ENCODE results near the gene CMC1. TPM values are rescaled to one million over a fixed set of nuclear protein-coding genes. Genes with fewer than 3 reads are reported as not detected.

Gene CMC1
- total and polyA plus RNA-seq, 9 of the 15 experiments (the other 6 are each of a cell fraction or from before 2014, with no cell fraction given): 15.9 to 74.6 (median 48.9) TPM

- TF ChIP-seq TSHZ1 (CRISPR knock-in tag; IDR thresholded peaks at IDR 0.05): no peak
- no peak for TF ChIP-seq ZNF707 (CRISPR knock-in tag; conservative IDR thresholded peaks at IDR 0.05)
- no peak for TF ChIP-seq CHD4 (IDR thresholded peaks at IDR 0.05; ENCODE audit: insufficient read depth, insufficient replicate concordance, low read depth, low read length, poor library complexity, severe bottlenecking)
- TF ChIP-seq, protein P1, sequence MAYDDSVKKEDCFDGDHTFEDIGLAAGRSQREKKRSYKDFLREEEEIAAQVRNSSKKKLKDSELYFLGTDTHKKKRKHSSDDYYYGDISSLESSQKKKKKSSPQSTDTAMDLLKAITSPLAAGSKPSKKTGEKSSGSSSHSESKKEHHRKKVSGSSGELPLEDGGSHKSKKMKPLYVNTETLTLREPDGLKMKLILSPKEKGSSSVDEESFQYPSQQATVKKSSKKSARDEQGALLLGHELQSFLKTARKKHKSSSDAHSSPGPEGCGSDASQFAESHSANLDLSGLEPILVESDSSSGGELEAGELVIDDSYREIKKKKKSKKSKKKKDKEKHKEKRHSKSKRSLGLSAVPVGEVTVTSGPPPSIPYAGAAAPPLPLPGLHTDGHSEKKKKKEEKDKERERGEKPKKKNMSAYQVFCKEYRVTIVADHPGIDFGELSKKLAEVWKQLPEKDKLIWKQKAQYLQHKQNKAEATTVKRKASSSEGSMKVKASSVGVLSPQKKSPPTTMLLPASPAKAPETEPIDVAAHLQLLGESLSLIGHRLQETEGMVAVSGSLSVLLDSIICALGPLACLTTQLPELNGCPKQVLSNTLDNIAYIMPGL (CRISPR knock-in tag; IDR thresholded peaks at IDR 0.05): no peak
- TF ChIP-seq, protein P2, sequence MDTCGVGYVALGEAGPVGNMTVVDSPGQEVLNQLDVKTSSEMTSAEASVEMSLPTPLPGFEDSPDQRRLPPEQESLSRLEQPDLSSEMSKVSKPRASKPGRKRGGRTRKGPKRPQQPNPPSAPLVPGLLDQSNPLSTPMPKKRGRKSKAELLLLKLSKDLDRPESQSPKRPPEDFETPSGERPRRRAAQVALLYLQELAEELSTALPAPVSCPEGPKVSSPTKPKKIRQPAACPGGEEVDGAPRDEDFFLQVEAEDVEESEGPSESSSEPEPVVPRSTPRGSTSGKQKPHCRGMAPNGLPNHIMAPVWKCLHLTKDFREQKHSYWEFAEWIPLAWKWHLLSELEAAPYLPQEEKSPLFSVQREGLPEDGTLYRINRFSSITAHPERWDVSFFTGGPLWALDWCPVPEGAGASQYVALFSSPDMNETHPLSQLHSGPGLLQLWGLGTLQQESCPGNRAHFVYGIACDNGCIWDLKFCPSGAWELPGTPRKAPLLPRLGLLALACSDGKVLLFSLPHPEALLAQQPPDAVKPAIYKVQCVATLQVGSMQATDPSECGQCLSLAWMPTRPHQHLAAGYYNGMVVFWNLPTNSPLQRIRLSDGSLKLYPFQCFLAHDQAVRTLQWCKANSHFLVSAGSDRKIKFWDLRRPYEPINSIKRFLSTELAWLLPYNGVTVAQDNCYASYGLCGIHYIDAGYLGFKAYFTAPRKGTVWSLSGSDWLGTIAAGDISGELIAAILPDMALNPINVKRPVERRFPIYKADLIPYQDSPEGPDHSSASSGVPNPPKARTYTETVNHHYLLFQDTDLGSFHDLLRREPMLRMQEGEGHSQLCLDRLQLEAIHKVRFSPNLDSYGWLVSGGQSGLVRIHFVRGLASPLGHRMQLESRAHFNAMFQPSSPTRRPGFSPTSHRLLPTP (IDR thresholded peaks at IDR 0.05; ENCODE audit: borderline replicate concordance, extremely low read depth, insufficient read length): no peak
- TF ChIP-seq EGR1 (conservative IDR thresholded peaks at IDR 0.05): no peak
These were observed 17.0 kb upstream of the CMC1 start (continued) for GRCh38 chr3:28224430-28224829.
